ENCODE measurements around the gene SLC30A2.

The SLC30A2 gene

GRCh38 chr1:26070296-26070962 lies 24.5 kb upstream of the SLC30A2 start:
- DNase-seq (ENCODE audit: low read depth): no peak

- no peak for DNase-seq (ENCODE audit: low read depth)
These were observed 24.0 kb upstream of the SLC30A2 start for GRCh38 chr1:26069941-26070295.

- no peak for DNase-seq (ENCODE audit: low read depth)
These were observed 21.6 kb upstream of the SLC30A2 start, which contains the start of gene TRIM63 for GRCh38 chr1:26067432-26067911. Gene TRIM63, minus strand, starts transcription at chr1:26067630. Its CDS starts 136 bp downstream, at chr1:26067494.

GRCh38 chr1:26066857-26067256 lies 20.9 kb upstream of the SLC30A2 start:
- no peak for DNase-seq (ENCODE audit: low read depth)

- no peak for DNase-seq (ENCODE audit: low read depth)
These were observed 20.2 kb upstream of the SLC30A2 start for GRCh38 chr1:26066160-26066559.

- no peak for DNase-seq (ENCODE audit: low read depth)
These were observed 18.6 kb upstream of the SLC30A2 start for GRCh38 chr1:26064553-26064952.

- no peak for DNase-seq (ENCODE audit: low read depth)
These were observed 15.1 kb upstream of the SLC30A2 start for GRCh38 chr1:26060832-26061574.

GRCh38 chr1:26059906-26060305 lies 14.0 kb upstream of the SLC30A2 start:
- DNase-seq (ENCODE audit: low read depth): no peak

GRCh38 chr1:26058052-26058595 lies 12.2 kb upstream of the SLC30A2 start:
- DNase-seq (ENCODE audit: low read depth): no peak

GRCh38 chr1:26057189-26057588 lies 11.3 kb upstream of the SLC30A2 start:
- DNase-seq (ENCODE audit: low read depth): no peak

GRCh38 chr1:26055041-26055440 lies 9.1 kb upstream of the SLC30A2 start:
- no peak for DNase-seq (ENCODE audit: low read depth)

- DNase-seq (ENCODE audit: low read depth): no peak
These were observed 8.0 kb upstream of the SLC30A2 start for GRCh38 chr1:26053718-26054560.

GRCh38 chr1:26050248-26050640 lies 4.3 kb upstream of the SLC30A2 start:
- no peak for DNase-seq (ENCODE audit: low read depth)

GRCh38 chr1:26049531-26050247 lies 3.8 kb upstream of the SLC30A2 start:
- DNase-seq (ENCODE audit: low read depth): no peak

- no peak for DNase-seq (ENCODE audit: low read depth)
These were observed 1.5 kb upstream of the SLC30A2 start for GRCh38 chr1:26047278-26047874.

- no peak for DNase-seq (ENCODE audit: low read depth)
These were observed 553 bp upstream of the SLC30A2 start for GRCh38 chr1:26046246-26047095.

GRCh38 chr1:26044971-26045721 lies 772 bp downstream of the SLC30A2 start:
- DNase-seq (ENCODE audit: low read depth): no peak

- DNase-seq (ENCODE audit: low read depth): no peak
These were observed 1.5 kb downstream of the SLC30A2 start for GRCh38 chr1:26044414-26044813.

GRCh38 chr1:26043765-26044164 lies 2.2 kb downstream of the SLC30A2 start:
- no peak for DNase-seq (ENCODE audit: low read depth)

GRCh38 chr1:26041978-26042377 lies 3.9 kb downstream of the SLC30A2 start:
- no peak for DNase-seq (ENCODE audit: low read depth)

Data from T-helper 22 cell (primary cell).